K562 (cell line): ENCODE data around the gene CCNT2. TPM values are rescaled to one million over a fixed set of nuclear protein-coding genes. Genes with fewer than 3 reads are reported as not detected.

Experiments
- ATF3 ChIP-seq, 2 experiments: fragments of 450-650 bp in 1 of 2; sonication (generic) in 1 of 2; formaldehyde crosslinking in 1 of 2; IDR thresholded peaks in 1 of 2; conservative IDR thresholded peaks in 1 of 2; 2 replicates each; pipeline versions ENCODE4 v1.6.1 to v1.8.1; 2016 to 2023; ENCODE audit warnings: mild to moderate bottlenecking in 2 of 2, moderate library complexity in 2 of 2, inconsistent platforms in 1 of 2, missing genetic modification reagents in 1 of 2
- CCAR2 ChIP-seq: fragments of 200-400 bp; formaldehyde crosslinking; IDR thresholded peaks from 2 replicates; pipeline ENCODE4 v1.6.1; 2017; ENCODE audit warnings: mild to moderate bottlenecking, low read depth, low read length
- DMBX1 ChIP-seq: fragments of 250-450 bp; sonication (Bioruptor Pico); IDR thresholded peaks from 2 replicates; pipeline ENCODE4 v1.8.0; 2022; ENCODE audit warnings: inconsistent platforms, mild to moderate bottlenecking, moderate library complexity, borderline replicate concordance
- ETV6 ChIP-seq, 3 experiments: fragments of 150-350 bp in 1 of 3; sonication (generic) in 1 of 3; formaldehyde crosslinking in 1 of 3; IDR thresholded peaks; 2 replicates each; pipeline versions ENCODE4 v1.6.1 to v1.8.0; 2014 to 2022; ENCODE audit warnings: borderline replicate concordance in 2 of 3, low read depth in 2 of 3, antibody characterized with exemption in 1 of 3, low read length in 1 of 3, mild to moderate bottlenecking in 1 of 3, missing genetic modification reagents in 1 of 3
- FOXK2 ChIP-seq, 2 experiments: fragments of 450-650 bp; IDR thresholded peaks in 1 of 2; conservative IDR thresholded peaks in 1 of 2; 2 replicates each; pipeline ENCODE4 v1.6.1; 2016; ENCODE audit warnings: low read depth in 2 of 2, mild to moderate bottlenecking in 1 of 2
- HNRNPUL1 ChIP-seq: fragments of 200-400 bp; formaldehyde crosslinking; IDR thresholded peaks from 2 replicates; pipeline ENCODE4 v1.6.1; 2017; ENCODE audit warnings: low read length
- IFI16 ChIP-seq: fragments of 250-450 bp; sonication (Bioruptor Pico); IDR thresholded peaks from 2 replicates; pipeline ENCODE4 v2.1.2; 2022; ENCODE audit warnings: mild to moderate bottlenecking, inconsistent platforms
- NEUROD1 ChIP-seq: fragments of 150-350 bp; IDR thresholded peaks from 2 replicates; pipeline ENCODE4 v1.6.1; 2014; ENCODE audit warnings: borderline replicate concordance, low read length, low read depth; ENCODE audit not compliant: partially characterized antibody
- PHB ChIP-seq: fragments of 250-450 bp; sonication (Bioruptor Pico); IDR thresholded peaks from 2 replicates; pipeline ENCODE4 v1.5.0; 2021
- POLR2G ChIP-seq: fragments of 200-400 bp; formaldehyde crosslinking; IDR thresholded peaks from 2 replicates; pipeline ENCODE4 v1.6.1; 2017; ENCODE audit warnings: low read depth, mild to moderate bottlenecking, antibody characterized with exemption, low read length, moderate library complexity
- RBBP5 ChIP-seq: fragments of 200-600 bp; sonication (generic); IDR thresholded peaks from 2 replicates; pipeline ENCODE4 v1.6.1; 2012; ENCODE audit warnings: borderline replicate concordance, mild to moderate bottlenecking, low read length, control low read depth, inconsistent platforms; ENCODE audit not compliant: insufficient read depth, poor library complexity, severe bottlenecking
- SAFB ChIP-seq: fragments of 200-400 bp; formaldehyde crosslinking; IDR thresholded peaks from 2 replicates; pipeline ENCODE4 v1.6.1; 2017; ENCODE audit warnings: low read depth, low read length, borderline replicate concordance
- SMAD3 ChIP-seq: fragments of 450-650 bp; formaldehyde crosslinking; conservative IDR thresholded peaks from 2 replicates; pipeline ENCODE4 v1.4.0; 2020; ENCODE audit warnings: mild to moderate bottlenecking
- SRSF7 ChIP-seq: fragments of 200-400 bp; formaldehyde crosslinking; optimal IDR thresholded peaks from 2 replicates; pipeline ENCODE3; 2017; ENCODE audit warnings: mild to moderate bottlenecking, low read depth, low read length
- TCF15 ChIP-seq: fragments of 250-450 bp; sonication (Bioruptor Pico); IDR thresholded peaks from 2 replicates; pipeline ENCODE4 v1.8.0; 2022; ENCODE audit warnings: moderate library complexity, mild to moderate bottlenecking, inconsistent platforms
- TEAD1 ChIP-seq, 2 experiments: fragments of 450-650 bp in 1 of 2; sonication (generic) in 1 of 2; formaldehyde crosslinking; IDR thresholded peaks; 2 replicates each; pipeline versions ENCODE4 v1.4.0 to v1.8.0; 2020 to 2022; ENCODE audit warnings: mild to moderate bottlenecking in 2 of 2, missing genetic modification reagents in 1 of 2
- ZC3H8 ChIP-seq: fragments of 450-650 bp; IDR thresholded peaks from 2 replicates; pipeline ENCODE4 v1.6.1; 2017
- ZFPM2 ChIP-seq: fragments of 250-450 bp; sonication (Bioruptor Pico); IDR thresholded peaks from 2 replicates; pipeline ENCODE4 v1.5.1; 2022; ENCODE audit warnings: mild to moderate bottlenecking
- ZNF133 ChIP-seq: fragments of 250-450 bp; sonication (Bioruptor Pico); IDR thresholded peaks from 2 replicates; pipeline ENCODE4 v1.4.0; 2020; ENCODE audit warnings: mild to moderate bottlenecking
- ZNF23 ChIP-seq: fragments of 250-450 bp; sonication (Bioruptor Pico); IDR thresholded peaks from 2 replicates; pipeline ENCODE4 v1.4.0; 2020; ENCODE audit warnings: mild to moderate bottlenecking
- ZNF274 ChIP-seq: IDR thresholded peaks from 2 replicates; pipeline ENCODE4 v1.6.1; 2011; ENCODE audit warnings: low read depth, mild to moderate bottlenecking, low read length, moderate library complexity, borderline replicate concordance
- ZNF449 ChIP-seq: fragments of 250-450 bp; sonication (Bioruptor Pico); IDR thresholded peaks from 2 replicates; pipeline ENCODE4 v1.8.0; 2022; ENCODE audit warnings: moderate library complexity, mild to moderate bottlenecking, inconsistent platforms
- ZNF586 ChIP-seq: fragments of 450-650 bp; formaldehyde crosslinking; conservative IDR thresholded peaks from 2 replicates; pipeline ENCODE4 v1.4.0; 2020; ENCODE audit warnings: mild to moderate bottlenecking, moderate library complexity
- polyA plus RNA-seq, 8 experiments: library from polyadenylated mRNA; depleted of rRNA in 4 of 8; stranded (reverse) in 5 of 8; unstranded in 3 of 8; fragments of >200 nt; fragmentation: Nextera tagmentation in 2 of 8; fragmentation: Illumina TruSeq in 1 of 8; extraction: Ambion mirVana in 2 of 8; extraction: Trizol in 1 of 8; gene quantifications; 2 replicates each; pipeline versions ENCODE4 v1.2.1 to v1.2.3, GENCODE V29; 2011 to 2014; ENCODE audit warnings: inconsistent platforms in 1 of 8, missing spikeins in 1 of 8
- total RNA-seq, 7 experiments: library from RNA; depleted of rRNA in 6 of 7; stranded (reverse); fragments of >200 nt in 6 of 7; fragmentation: Illumina TruSeq in 2 of 7; extraction: Trizol in 2 of 7; gene quantifications; 2 replicates each; pipeline versions ENCODE4 v1.2.1 to v1.2.3, GENCODE V29; 2011 to 2021; ENCODE audit warnings: low replicate concordance in 1 of 7

Gene CCNT2
- total and polyA plus RNA-seq, 9 of the 15 experiments (the other 6 are each of a cell fraction or from before 2014, with no cell fraction given), result 12.6 to 30.0 (median 22.7) TPM

GRCh38 chr2:134918526-134919340 lies at the start of gene CCNT2 (continued):
- TF ChIP-seq ATF3 (IDR thresholded peaks at IDR 0.05) (no peak), ATF3 (CRISPR knock-in tag; conservative IDR thresholded peaks at IDR 0.05) (no peak; the same call in 1 of the 2 replicates), ZNF274 (no peak), NEUROD1 (no peak), TCF15 (CRISPR knock-in tag) (no peak), ZNF133 (CRISPR knock-in tag) (no peak), RBBP5 (peak; percentile 94), PHB (CRISPR knock-in tag) (no peak), ZFPM2 (CRISPR knock-in tag) (no peak), FOXK2 (conservative IDR thresholded peaks at IDR 0.05 in 1 of 2, IDR thresholded peaks at IDR 0.05 in 1 of 2; ENCODE audit: low read depth in 2 of 2) (peak; percentile 56 to 73), CCAR2 (no peak), SMAD3 (CRISPR knock-in tag) (no peak), ZNF586 (no peak), ZC3H8 (no peak), ZNF23 (CRISPR knock-in tag) (no peak), SRSF7 (no peak), POLR2G (peak; percentile 80), IFI16 (CRISPR knock-in tag) (no peak), TEAD1 (CRISPR knock-in tag; IDR thresholded peaks at IDR 0.05) (peak in 1 of 2 experiments; percentile 86; a peak in 1 of 4 replicates), DMBX1 (no peak), SAFB (0 out of 2 replicates have a peak, but pooled peaks have one; percentile 13), ZNF449 (CRISPR knock-in tag) (no peak), HNRNPUL1 (no peak), ETV6 (IDR thresholded peaks at IDR 0.05; ENCODE audit: borderline replicate concordance in 1 of 2, low read depth in 2 of 2, low read length in 1 of 2) (no peak), ETV6 (CRISPR knock-in tag; IDR thresholded peaks at IDR 0.05; ENCODE audit: borderline replicate concordance) (no peak)
